Fibroblast of mammary gland (primary cell): ENCODE data around the gene CERS4.

Experiments
- DNase-seq: peaks from one replicate; pipeline ENCODE4 v3.0.0-alpha.2; 2010; ENCODE audit warnings: low read depth
- H3K4me3 ChIP-seq: 2 replicates; pipeline ENCODE4 v1.5.1; 2011; ENCODE audit warnings: low read depth, mild to moderate bottlenecking, low read length, moderate library complexity; ENCODE audit not compliant: control insufficient read depth
- TF ChIP-seq, protein P1 (sequence below): conservative IDR thresholded peaks from 2 replicates; pipeline ENCODE4 v1.5.1; 2011; ENCODE audit warnings: low read depth, low read length, inconsistent platforms; ENCODE audit not compliant: control insufficient read depth, insufficient read depth

The CERS4 gene

GRCh38 chr19:8252922-8253589, 43.9 kb downstream of the CERS4 start:
- peak; percentile 73 for DNase-seq
- H3K4me3 ChIP-seq = no peak overlapping the region
- TF ChIP-seq, protein P1, sequence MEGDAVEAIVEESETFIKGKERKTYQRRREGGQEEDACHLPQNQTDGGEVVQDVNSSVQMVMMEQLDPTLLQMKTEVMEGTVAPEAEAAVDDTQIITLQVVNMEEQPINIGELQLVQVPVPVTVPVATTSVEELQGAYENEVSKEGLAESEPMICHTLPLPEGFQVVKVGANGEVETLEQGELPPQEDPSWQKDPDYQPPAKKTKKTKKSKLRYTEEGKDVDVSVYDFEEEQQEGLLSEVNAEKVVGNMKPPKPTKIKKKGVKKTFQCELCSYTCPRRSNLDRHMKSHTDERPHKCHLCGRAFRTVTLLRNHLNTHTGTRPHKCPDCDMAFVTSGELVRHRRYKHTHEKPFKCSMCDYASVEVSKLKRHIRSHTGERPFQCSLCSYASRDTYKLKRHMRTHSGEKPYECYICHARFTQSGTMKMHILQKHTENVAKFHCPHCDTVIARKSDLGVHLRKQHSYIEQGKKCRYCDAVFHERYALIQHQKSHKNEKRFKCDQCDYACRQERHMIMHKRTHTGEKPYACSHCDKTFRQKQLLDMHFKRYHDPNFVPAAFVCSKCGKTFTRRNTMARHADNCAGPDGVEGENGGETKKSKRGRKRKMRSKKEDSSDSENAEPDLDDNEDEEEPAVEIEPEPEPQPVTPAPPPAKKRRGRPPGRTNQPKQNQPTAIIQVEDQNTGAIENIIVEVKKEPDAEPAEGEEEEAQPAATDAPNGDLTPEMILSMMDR = peak; percentile 90

GRCh38 chr19:8253678-8254077, 44.5 kb downstream of the CERS4 start:
- peak; percentile 18 for DNase-seq
- no peak overlapping the region for H3K4me3 ChIP-seq
- TF ChIP-seq, protein P1 = no peak

- TF ChIP-seq, protein P1 = no peak
- no peak overlapping the region for H3K4me3 ChIP-seq
- no peak for DNase-seq
These were observed 45.3 kb downstream of the CERS4 start for GRCh38 chr19:8254286-8255001.

GRCh38 chr19:8255426-8256125, 46.4 kb downstream of the CERS4 start:
- TF ChIP-seq, protein P1 = no peak
- no peak for DNase-seq
- no peak overlapping the region for H3K4me3 ChIP-seq

DNA sequence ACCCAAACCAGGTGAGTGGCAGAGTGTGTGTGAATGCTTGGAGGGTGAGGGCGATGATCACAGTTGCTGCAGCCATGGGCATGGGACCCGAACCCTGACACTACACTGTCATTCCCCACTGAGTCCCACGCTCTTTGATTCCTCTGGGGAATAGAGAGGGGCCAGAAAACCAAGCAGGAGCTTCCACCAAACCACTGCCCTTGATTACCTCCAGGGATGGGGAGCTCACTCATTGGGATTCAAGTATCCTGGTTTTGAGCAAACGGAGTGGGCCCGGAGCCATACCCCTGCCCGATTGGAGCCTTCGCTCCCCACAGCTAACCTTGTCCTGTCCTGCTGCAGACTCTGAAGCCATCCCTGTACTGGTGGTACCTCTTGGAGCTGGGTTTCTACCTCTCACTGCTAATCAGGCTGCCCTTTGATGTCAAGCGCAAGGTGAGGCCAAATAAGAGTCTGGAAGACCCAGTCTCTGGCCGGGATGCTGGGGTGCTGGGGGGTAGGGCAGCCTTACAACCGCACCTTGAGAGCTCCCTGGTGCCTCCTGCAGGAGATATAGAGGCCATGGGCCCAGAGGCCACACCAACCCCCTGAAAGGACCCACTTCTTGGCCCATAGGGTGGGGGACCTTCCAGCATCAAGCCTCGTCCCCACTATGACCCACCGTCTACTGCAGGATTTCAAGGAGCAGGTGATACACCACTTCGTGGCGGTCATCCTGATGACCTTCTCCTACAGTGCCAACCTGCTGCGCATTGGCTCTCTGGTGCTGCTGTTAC, 47.3 kb downstream of the CERS4 start:
- DNase-seq = no peak
- TF ChIP-seq, protein P1 = no peak
- H3K4me3 ChIP-seq = no peak overlapping the region

GRCh38 chr19:8257052-8257443, 47.9 kb downstream of the CERS4 start:
- DNase-seq = no peak
- TF ChIP-seq, protein P1 = no peak
- no peak overlapping the region for H3K4me3 ChIP-seq
